ENCODE data around the gene P2RX5. TPM values are rescaled to one million over a fixed set of nuclear protein-coding genes. Genes with fewer than 3 reads are reported as not detected.

P2RX5 gene
- total and polyA plus RNA-seq, 10 of the 15 experiments (the other 5 are each of a cell fraction or from before 2014, with no cell fraction given), result 6.9 to 28.8 (median 19.5) TPM

GRCh38 chr17:3647251-3647650 is 48.7 kb downstream of the P2RX5 start (continued):
- TF ChIP-seq NKRF (conservative IDR thresholded peaks at IDR 0.05), result no peak

- H3K4me2 ChIP-seq (ENCODE audit: control insufficient read depth, insufficient read depth), result no peak overlapping the region
- no peak overlapping the region for H3K27ac ChIP-seq (ENCODE audit: control insufficient read depth, insufficient read depth)
- in situ Hi-C loops (cut with MboI) (no loop called here), intact Hi-C loops (cut with micrococcal nuclease; ENCODE audit: unreplicated experiment) (loop anchor here (10.0 kb wide), 1 partner anchor 601 kb away; no protein-coding TSS in a partner anchor)
- DNase-seq (ENCODE audit: low read depth, low spot score) (no peak), ATAC-seq (no peak; the same call in 1 of the 3 replicates), FAIRE-seq (peak; percentile 84)
- no peaks in the 10 kb centered on the region for H3K9me3 ChIP-seq (replicated peaks; ENCODE audit: control insufficient read depth, insufficient read depth, low read length)
- H3K9ac ChIP-seq (ENCODE audit: control insufficient read depth, insufficient read depth, low read length), result no peak overlapping the region
- BruUV-seq (replicated peaks), result no TSS peak
- no peak for TF ChIP-seq MEF2A (IDR thresholded peaks at IDR 0.05; ENCODE audit: insufficient read depth, low read depth, low read length)
- no peaks in the 10 kb centered on the region for H3K27me3 ChIP-seq (replicated peaks in 1 of 2; ENCODE audit: control insufficient read depth in 2 of 2, insufficient read depth in 2 of 2, low read length in 1 of 2)
- ChIA-PET POLR2A (interaction anchor here (1.0 kb wide), 1 partner anchor 9 kb away, joined by 3 read pairs; the partner anchor contains the start of genes CTNS and SHPK), RAD21 (ENCODE audit: unreplicated experiment) (no interaction called here), CTCF (interaction anchor here (1.3 to 2.5 kb wide), 3 partner anchors 9 to 43 kb away, joined by 3 to 10 read pairs (median 7); partner anchors contain the start of genes CTNS and SHPK), SMC1A (ENCODE audit: uncharacterized antibody, unreplicated experiment) (interaction anchor here (1.3 kb wide), 1 partner anchor 11 kb away, joined by 3 read pairs; no protein-coding TSS in a partner anchor)
- no peak overlapping the region for H2AFZ ChIP-seq (ENCODE audit: control insufficient read depth, low read depth, low read length)
- no peaks in the 10 kb centered on the region for H3K79me2 ChIP-seq (ENCODE audit: control insufficient read depth, insufficient read depth, low read length)
- WGBS (ENCODE audit: insufficient coverage, insufficient replicate concordance, low lambda C conversion rate, missing lambda C conversion rate), result 21% methylated on average over 5 of the region's 5 CpGs
- no peaks in the 10 kb centered on the region for H3K36me3 ChIP-seq (ENCODE audit: control insufficient read depth in 2 of 2, insufficient read depth in 2 of 2, low read length in 1 of 2)
- H3K4me1 ChIP-seq (ENCODE audit: control insufficient read depth, insufficient read depth, low read length), result peaks cover 4% of the 10 kb centered on the region
- no peaks in the 10 kb centered on the region for H4K20me1 ChIP-seq (ENCODE audit: control insufficient read depth, insufficient read depth)
- H3K4me3 ChIP-seq, result no peak overlapping the region
These were observed 50.6 kb downstream of the P2RX5 start for GRCh38 chr17:3645310-3645709.
